Stimulated activated CD4-positive, alpha-beta T cell treated with anti-CD3 and anti-CD28 coated beads, TNF-alpha, amount 100 ng/mL, for 48 hours (primary cell): ENCODE data around the gene FUCA1.
A peak's percentile ranks its signal among the peaks of the same experiment; 100 is the strongest.
"Not testable (repeated sequence)": the region's sequence is repeated elsewhere in the genome, so short reads cannot be mapped to it uniquely, and the experiment has no call there.

Experiments used
- DNase-seq, 3 donors: peaks; one replicate each; pipeline ENCODE4 v3.0.0-alpha.2; 2020; ENCODE audit warnings: low read depth in 3 of 3

Gene FUCA1

DNA sequence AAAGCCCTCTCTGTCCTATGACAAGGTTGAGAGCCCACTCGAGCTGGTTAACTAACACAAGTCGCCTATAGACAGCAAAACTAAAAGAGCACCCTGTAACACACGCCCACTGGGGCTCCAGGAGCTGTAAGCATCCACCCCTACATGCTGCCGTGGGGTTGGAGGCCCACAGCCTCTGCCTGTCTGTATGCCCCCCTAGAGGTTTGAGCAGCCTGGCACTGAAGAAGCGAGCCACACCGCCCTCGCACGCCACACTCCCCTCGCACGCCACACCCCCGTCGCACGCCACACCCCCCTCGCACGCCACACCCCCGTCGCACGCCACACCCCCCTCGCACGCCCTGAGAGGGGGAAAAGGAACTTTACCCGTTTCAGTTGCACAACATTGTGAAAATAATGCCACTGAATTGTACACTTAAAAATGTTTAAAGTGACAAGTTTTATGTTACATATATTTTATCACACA, 29.7 kb downstream of the FUCA1 start:
- peak; percentile 50 to 66 (median 51) for DNase-seq

GRCh38 chr1:23837908-23838307, 30.2 kb downstream of the FUCA1 start:
- DNase-seq, result no peak

DNA sequence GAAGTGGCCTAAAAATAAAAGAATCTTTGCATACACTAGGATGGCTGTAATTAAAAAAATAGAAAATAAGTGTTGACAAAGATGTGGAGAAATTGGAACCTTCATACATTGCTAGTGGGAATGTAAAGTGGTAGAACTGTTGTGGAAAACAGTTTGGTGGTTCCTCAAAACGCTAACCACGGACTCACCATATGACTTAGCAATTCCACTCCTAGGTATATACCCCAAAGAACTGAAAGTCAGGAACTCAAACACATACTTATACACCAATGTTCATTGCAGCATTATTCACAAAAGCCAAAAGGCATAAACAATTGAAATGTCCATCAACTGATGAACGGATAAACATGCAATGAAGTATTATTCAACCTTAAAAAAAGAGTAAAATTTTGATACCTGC, 32.1 kb downstream of the FUCA1 start:
- DNase-seq, result no peak

- not testable (repeated sequence) for DNase-seq
Observed at GRCh38 chr1:23834156-23834555, 33.9 kb downstream of the FUCA1 start.

GRCh38 chr1:23827717-23828116, 40.4 kb downstream of the FUCA1 start:
- DNase-seq, result no peak

DNA sequence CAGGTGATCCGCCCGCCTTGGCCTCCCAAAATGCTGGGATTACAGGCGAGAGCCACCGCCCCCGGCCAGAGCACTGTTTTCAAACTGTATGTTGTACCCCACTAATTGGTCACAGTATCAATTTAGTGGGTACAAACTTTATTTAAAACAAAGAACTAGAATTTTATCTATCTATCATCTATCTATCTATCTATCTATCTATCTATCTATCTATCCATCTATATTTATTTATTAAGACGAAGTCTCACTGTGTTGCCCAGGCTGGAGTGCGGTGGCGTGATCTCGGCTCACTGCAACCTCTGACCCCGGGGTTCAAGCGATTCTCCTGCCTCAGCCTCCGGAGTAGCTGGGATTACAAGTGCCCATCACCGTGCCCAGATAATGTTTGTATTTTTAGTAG, 41.5 kb downstream of the FUCA1 start:
- DNase-seq, result not testable (repeated sequence)

DNA sequence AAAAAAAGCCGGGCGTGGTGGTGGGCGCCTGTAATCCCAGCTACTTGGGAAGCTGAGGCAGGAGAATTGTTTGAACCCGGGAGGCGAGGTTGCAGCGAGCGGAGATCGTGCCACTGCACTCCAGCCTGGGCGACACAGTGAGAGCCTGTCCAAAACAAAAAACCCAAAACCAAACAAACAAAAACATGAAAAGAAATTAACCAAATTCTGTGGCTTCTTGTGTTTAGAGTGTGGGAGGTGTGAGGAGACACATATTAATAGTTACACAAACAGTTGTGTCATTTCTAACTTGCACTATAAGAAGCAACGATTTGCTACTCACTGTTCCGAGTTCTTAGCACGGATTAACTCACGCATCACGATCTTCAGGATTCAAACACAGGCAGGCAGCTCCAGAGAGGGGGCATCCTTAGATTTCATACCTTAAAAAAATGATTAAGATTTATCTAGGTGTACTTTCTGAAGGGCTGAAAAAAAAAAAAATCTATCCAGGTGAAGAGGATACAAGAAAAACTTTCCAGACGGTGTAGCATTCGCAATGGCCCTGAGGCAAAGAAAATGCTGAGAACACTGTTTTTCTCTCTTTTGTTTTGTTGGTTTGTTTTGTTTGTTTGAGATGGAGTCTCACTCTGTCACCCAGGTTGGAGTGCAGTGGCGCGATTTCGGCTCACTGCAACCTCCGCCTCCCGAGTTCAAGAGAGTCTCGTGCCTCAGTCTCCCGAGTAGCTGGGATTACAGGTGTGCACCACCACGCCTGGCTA, 42.1 kb downstream of the FUCA1 start:
- no peak for DNase-seq

- peak; percentile 82 to 83 (median 83) for DNase-seq
Observed at GRCh38 chr1:23825076-23825761, 42.9 kb downstream of the FUCA1 start, which contains the start of gene HMGCL. HMGCL (minus strand) TSS chr1:23825429; CDS start chr1:23825415, 14 bp downstream.

DNA sequence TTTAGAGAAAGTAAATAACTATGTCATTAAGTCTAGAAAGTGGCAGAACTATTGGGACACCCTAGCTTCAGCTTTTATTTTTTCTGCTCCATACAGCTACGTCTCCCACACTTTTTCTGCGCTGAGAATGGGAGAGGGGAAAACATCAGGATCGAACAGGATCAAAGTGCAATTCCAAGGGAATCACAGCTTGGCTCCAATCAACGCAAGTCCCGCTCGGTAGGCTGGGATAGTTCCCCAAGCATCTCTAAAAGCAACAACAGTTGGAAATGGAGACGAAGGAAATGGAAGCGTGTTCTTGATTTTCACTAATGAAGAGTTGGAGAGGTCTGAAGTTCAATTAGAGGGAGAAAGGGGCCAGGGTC, 43.4 kb downstream of the FUCA1 start:
- no peak for DNase-seq

GRCh38 chr1:23823767-23824166, 44.3 kb downstream of the FUCA1 start:
- DNase-seq, result no peak

DNA sequence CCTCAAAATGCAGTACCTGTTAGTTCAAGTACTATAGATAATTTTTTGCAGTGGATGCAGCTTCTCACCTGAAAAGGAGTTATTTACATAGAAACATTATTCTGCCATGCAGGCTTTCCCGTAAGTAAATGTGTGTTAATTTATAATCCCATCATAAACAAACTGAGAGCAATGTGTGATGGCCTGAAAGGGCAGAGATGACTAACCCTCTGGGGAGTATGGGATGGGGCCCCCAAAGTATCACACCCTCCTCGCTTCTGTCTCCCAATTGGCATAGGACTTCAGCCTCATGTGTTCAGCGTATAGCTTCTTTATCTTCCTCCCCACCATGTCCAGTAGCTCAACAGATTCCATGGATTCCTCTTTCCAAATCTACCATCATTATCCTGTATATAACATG, 50.5 kb downstream of the FUCA1 start:
- no peak for DNase-seq

DNA sequence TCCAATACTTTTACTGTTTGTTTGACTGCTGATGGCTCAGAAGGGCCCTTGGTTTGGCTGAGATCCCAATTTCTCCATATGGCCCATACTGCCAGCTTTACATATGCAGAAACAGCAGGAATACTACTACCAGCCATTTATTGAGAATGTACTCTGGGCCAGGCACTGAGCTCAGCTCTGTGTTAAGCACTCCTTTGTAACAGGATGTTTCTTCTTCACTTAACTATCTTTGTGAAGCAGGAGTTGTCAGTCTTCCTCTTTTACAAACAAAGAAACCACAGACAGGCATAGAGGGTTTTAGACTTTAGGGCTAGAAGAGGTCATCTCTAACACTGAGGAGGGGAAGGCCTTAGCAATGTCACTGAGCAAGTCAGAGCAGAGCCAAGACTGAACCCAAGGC, 51.2 kb downstream of the FUCA1 start:
- DNase-seq, result no peak

DNA sequence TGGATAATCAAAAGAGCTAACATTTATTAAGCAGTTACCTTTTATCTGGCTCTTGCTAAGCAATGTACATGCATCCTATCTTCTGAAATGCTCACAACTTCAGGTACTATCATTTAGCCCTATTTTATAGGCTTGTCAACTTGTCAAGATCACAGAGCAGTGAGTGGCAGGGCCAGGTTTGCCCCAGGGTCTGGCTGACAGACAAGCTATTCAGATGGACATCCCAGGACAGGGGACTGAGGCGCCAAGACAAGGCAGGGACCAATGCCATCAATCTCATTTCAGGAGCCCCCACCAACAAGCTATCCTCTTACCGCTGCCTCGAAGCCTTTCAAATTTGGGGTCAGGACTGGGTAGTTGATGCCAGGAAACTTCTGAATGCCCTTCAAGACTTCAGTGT, 51.7 kb downstream of the FUCA1 start:
- no peak for DNase-seq

DNA sequence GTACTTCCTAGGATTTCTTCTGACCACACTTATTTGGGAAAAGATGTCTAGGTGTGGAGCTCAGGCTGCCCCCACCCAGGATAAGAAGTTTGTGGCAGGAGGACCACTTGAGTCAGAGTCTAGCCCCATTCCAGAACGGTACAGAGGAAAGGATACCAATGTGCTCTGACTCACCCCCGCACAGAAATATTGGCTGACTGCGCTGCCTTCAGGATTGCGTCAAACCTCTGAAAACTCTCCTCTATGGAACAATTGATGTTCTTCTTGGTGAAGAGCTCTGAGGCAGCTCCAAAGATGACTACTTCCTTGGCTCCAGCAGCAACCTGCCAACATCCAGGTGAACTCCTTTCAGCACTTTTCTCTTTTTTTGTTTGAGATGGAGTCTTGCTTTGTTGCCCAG, 54.1 kb downstream of the FUCA1 start:
- DNase-seq, result no peak

- peak in 1 of 3 donors; percentile 48 for DNase-seq
Observed at GRCh38 chr1:23810818-23811540, 57.1 kb downstream of the FUCA1 start.

DNA sequence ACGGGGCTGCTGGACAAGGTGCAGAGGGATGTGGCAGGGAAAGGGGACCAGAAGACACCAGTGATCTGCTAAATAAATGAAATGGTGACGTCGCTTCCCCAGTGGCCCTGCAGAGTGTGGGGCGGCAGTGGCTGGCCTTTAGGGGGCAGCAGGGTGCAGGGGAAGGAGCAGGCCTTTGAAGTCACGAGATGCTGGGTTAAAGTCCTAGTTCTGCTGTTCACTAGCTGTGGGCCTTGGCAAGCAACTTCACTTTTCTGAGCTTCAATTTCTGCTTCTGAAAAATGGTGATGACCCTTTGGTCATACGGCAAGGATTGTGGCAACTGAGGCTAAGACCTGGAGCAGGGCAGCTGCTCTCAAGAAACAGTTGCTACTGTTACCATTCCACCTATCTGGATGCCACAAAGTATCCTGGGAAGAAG, 58.3 kb downstream of the FUCA1 start:
- peak; percentile 67 to 81 (median 70) for DNase-seq

- no peak for DNase-seq
Observed at GRCh38 chr1:23807453-23807852, 60.6 kb downstream of the FUCA1 start.

DNA sequence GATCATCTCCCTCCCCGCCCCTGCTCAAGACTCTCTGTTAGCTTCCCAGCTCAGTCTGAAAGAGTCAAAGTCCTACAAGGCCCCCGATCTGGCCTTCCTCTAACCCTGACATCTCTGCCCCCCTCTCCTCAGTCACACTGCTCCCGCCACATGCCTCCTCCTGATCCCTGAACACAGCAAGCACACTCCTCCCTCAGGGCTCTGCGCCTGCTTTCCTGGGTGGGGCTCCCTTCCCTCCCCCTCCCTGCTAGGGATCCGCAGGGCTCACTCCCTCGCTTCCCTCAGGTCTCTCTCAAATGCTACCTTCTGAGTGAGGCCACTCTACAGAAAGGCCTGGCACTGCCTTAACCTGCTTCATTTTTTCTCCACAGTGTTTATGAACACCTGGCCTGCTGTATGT, 61.8 kb downstream of the FUCA1 start:
- no peak for DNase-seq

- no peak for DNase-seq
Observed at GRCh38 chr1:23805025-23805424, 63.1 kb downstream of the FUCA1 start.

DNA sequence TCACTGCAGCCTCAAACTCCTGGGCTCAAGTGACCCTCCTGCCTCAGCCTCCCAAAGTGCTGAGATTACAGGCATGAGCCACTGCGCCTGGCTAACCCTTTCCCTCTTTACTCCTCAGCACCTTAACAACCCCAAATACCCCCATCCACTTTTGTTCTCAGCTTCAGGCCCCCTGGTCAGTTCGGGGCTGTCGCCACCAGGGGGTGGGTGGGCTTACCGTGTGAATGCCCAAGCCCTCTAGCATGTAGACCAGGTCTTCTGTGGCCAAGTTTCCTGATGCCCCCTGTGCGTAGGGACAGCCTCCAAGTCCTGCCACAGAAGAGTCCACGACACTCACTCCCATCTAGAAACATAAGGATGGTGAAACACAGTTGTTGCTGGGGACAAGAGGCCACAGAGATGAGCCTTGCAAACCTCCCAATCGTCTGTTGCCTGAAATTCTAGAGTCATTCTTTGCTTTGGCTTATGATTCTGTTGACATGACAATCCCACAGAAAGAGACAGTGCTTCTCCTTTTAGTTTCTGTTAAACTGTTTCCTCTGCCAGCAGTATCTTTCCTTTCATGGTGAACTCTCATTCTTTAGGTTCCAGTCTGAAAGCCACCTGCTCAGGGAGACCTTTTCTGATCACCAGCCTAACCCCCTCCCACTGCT, 63.8 kb downstream of the FUCA1 start:
- DNase-seq, result no peak

DNA sequence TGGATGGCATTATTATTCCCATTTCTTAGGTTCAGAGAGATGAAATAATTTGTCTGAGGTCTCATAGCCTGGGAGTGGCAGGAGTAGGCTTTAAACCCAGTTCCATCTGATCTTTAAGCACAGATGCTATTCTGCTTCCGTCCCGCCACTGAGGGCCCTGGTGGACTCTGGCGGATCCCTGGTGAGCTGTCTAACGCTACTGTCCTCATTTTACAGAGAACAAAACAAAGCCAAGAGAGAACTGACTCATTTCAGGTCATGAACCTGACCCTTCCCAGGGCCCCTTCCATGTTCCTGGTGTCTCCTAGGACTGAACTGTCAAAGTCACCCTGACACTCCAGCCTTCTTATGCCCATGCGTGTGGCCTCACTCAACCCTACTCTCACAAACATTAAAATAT, 64.4 kb downstream of the FUCA1 start:
- no peak for DNase-seq

- not testable (repeated sequence) for DNase-seq
Observed at GRCh38 chr1:23802809-23803342, 65.2 kb downstream of the FUCA1 start.
